SH-SY5Y (cell line): ENCODE data around the gene LRRN2.

ENCODE experiments used
- GATA2 ChIP-seq: IDR thresholded peaks from 2 replicates; pipeline ENCODE4 v1.6.1; 2011; ENCODE audit warnings: mild to moderate bottlenecking, low read depth, low read length
- GATA3 ChIP-seq: IDR thresholded peaks from 2 replicates; pipeline ENCODE4 v1.6.1; 2011; ENCODE audit warnings: low read depth, mild to moderate bottlenecking, low read length, moderate library complexity

GRCh38 chr1:204580862-204581261 lies 104.7 kb downstream of the LRRN2 start:
- TF ChIP-seq GATA3 (no peak), GATA2 (no peak)
